A673 (cell line): ENCODE measurements around the gene CRACR2B. TPM values are rescaled to one million over a fixed set of nuclear protein-coding genes. Genes with fewer than 3 reads are reported as not detected.

Source experiments
- BruUV-seq: library from RNA; stranded (reverse); fragments of 400-500 nt; replicated peaks from 2 replicates; lab custom pipeline; 2021; lab: Mats Ljungman, UMichigan
- CTCF ChIA-PET: fragments of 300-600 bp; sonication (Branson Sonifier 250); formaldehyde crosslinking; loops from one replicate; lab custom pipeline; 2022; ENCODE audit warnings: antibody characterized with exemption; lab: Charles Lee
- POLR2A ChIA-PET: fragments of 300-600 bp; sonication (Branson Sonifier 250); formaldehyde crosslinking; loops from one replicate; lab custom pipeline; 2022; ENCODE audit warnings: antibody characterized with exemption; ENCODE audit not compliant: low non-redundant PET; lab: Charles Lee
- DNase-seq: peaks from one replicate; pipeline ENCODE4 v3.0.0-alpha.2; 2015; ENCODE audit warnings: low spot score
- H3K27ac ChIP-seq: fragments of 200-600 bp; sonication (generic); 2 replicates; pipeline ENCODE4 v1.5.1; 2016; ENCODE audit warnings: mixed run types, low read depth, mild to moderate bottlenecking, mixed read lengths, antibody characterized with exemption, low read length; ENCODE audit not compliant: poor library complexity, severe bottlenecking
- H3K27me3 ChIP-seq: fragments of 200-600 bp; sonication (generic); replicated peaks from 2 replicates; pipeline ENCODE4 v1.6.1; 2017; ENCODE audit warnings: mixed run types, low read depth, mild to moderate bottlenecking, mixed read lengths, antibody characterized with exemption, low read length; ENCODE audit not compliant: insufficient read depth, poor library complexity
- H3K36me3 ChIP-seq: fragments of 200-600 bp; sonication (generic); 2 replicates; pipeline ENCODE4 v1.6.1; 2016; ENCODE audit warnings: mixed run types, mild to moderate bottlenecking, mixed read lengths, antibody characterized with exemption, low read length; ENCODE audit not compliant: insufficient read depth, poor library complexity, severe bottlenecking
- H3K4me1 ChIP-seq: fragments of 200-600 bp; sonication (generic); 2 replicates; pipeline ENCODE4 v1.6.1; 2017; ENCODE audit warnings: mixed run types, mild to moderate bottlenecking, mixed read lengths, antibody characterized with exemption, low read length; ENCODE audit not compliant: insufficient read depth, poor library complexity, severe bottlenecking
- H3K4me3 ChIP-seq: fragments of 200-600 bp; sonication (generic); 2 replicates; pipeline ENCODE4 v1.5.1; 2016; ENCODE audit warnings: low read depth, mixed run types, mild to moderate bottlenecking, mixed read lengths, low read length; ENCODE audit not compliant: poor library complexity, severe bottlenecking
- H3K9me3 ChIP-seq: fragments of 200-600 bp; sonication (generic); 2 replicates; pipeline ENCODE4 v1.6.1; 2016; ENCODE audit warnings: mixed run types, low read depth, mild to moderate bottlenecking, mixed read lengths, antibody characterized with exemption, low read length; ENCODE audit not compliant: poor library complexity, severe bottlenecking
- EZH2 ChIP-seq: fragments of 200-600 bp; sonication (generic); IDR thresholded peaks from 2 replicates; pipeline ENCODE4 v1.6.1; 2017; ENCODE audit warnings: borderline replicate concordance, low read depth, mild to moderate bottlenecking, mixed read lengths, antibody characterized with exemption, low read length; ENCODE audit not compliant: poor library complexity, severe bottlenecking
- intact Hi-C: fragments of 100-400 bp; cut with micrococcal nuclease; formaldehyde crosslinking; loops from one replicate; pipeline ENCODE4 v1.10.0; 2022; ENCODE audit not compliant: unreplicated experiment
- total RNA-seq: library from RNA; stranded (reverse); gene quantifications from 2 replicates; pipeline ENCODE4 v1.2.3, GENCODE V29; 2021
- TF ChIP-seq, protein P1 (sequence below): fragments of 300-800, 200-600 bp; sonication (generic); conservative IDR thresholded peaks from 2 replicates; pipeline ENCODE4 v1.5.1; 2017; ENCODE audit warnings: low read depth, mild to moderate bottlenecking, antibody characterized with exemption, low read length, moderate library complexity, mixed read lengths

The CRACR2B gene
- total RNA-seq, 1 experiment from 2014 or later, result 1.1 TPM

- no peak overlapping the region for H3K27ac ChIP-seq
- peaks cover 15% of the 10 kb centered on the region for H3K4me1 ChIP-seq
- H3K9me3 ChIP-seq, result no peaks in the 10 kb centered on the region
- TF ChIP-seq, protein P1, sequence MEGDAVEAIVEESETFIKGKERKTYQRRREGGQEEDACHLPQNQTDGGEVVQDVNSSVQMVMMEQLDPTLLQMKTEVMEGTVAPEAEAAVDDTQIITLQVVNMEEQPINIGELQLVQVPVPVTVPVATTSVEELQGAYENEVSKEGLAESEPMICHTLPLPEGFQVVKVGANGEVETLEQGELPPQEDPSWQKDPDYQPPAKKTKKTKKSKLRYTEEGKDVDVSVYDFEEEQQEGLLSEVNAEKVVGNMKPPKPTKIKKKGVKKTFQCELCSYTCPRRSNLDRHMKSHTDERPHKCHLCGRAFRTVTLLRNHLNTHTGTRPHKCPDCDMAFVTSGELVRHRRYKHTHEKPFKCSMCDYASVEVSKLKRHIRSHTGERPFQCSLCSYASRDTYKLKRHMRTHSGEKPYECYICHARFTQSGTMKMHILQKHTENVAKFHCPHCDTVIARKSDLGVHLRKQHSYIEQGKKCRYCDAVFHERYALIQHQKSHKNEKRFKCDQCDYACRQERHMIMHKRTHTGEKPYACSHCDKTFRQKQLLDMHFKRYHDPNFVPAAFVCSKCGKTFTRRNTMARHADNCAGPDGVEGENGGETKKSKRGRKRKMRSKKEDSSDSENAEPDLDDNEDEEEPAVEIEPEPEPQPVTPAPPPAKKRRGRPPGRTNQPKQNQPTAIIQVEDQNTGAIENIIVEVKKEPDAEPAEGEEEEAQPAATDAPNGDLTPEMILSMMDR, result no peak
- no peak for TF ChIP-seq EZH2
- BruUV-seq, result no TSS peak
- no peak for DNase-seq
- no peaks in the 10 kb centered on the region for H3K36me3 ChIP-seq
- H3K27me3 ChIP-seq, result no peaks in the 10 kb centered on the region
- intact Hi-C loops, result loop anchor here (10.0 kb wide), 1 partner anchor 117 kb away; no protein-coding TSS in a partner anchor
- CTCF ChIA-PET, result no interaction called here
- peak overlapping the region; percentile 53 for H3K4me3 ChIP-seq
- POLR2A ChIA-PET, result interaction anchor here (0.7 kb wide), 1 partner anchor 190 kb away, joined by 13 read pairs; no protein-coding TSS in a partner anchor
Observed at GRCh38 chr11:858053-858761, 30.5 kb downstream of the CRACR2B start.

- BruUV-seq, result no TSS peak
- Histone ChIP-seq H3K9me3 (no peaks in the 10 kb centered on the region), H3K36me3 (no peaks in the 10 kb centered on the region), H3K4me3 (peak overlapping the region; percentile 53), H3K27ac (no peak overlapping the region), H3K27me3 (no peaks in the 10 kb centered on the region), H3K4me1 (peaks cover 15% of the 10 kb centered on the region)
- intact Hi-C loops, result loop anchor here (10.0 kb wide), 1 partner anchor 116 kb away; no protein-coding TSS in a partner anchor
- TF ChIP-seq EZH2, result no peak
- TF ChIP-seq, protein P1, result no peak
- DNase-seq, result no peak
- ChIA-PET POLR2A (interaction anchor here (0.7 kb wide), 1 partner anchor 190 kb away, joined by 13 read pairs; no protein-coding TSS in a partner anchor), CTCF (no interaction called here)
Observed at GRCh38 chr11:858762-859339, 31.1 kb downstream of the CRACR2B start.

- no peaks in the 10 kb centered on the region for H3K36me3 ChIP-seq
- H3K27me3 ChIP-seq, result no peaks in the 10 kb centered on the region
- intact Hi-C loops, result loop anchor here (10.0 kb wide), 1 partner anchor 115 kb away; no protein-coding TSS in a partner anchor
- ChIA-PET POLR2A (interaction anchor here (0.6 to 0.7 kb wide), 2 partner anchors 189 to 200 kb away, joined by 3 to 13 read pairs; no protein-coding TSS in a partner anchor), CTCF (no interaction called here)
- H3K9me3 ChIP-seq, result no peaks in the 10 kb centered on the region
- H3K27ac ChIP-seq, result peak overlapping the region; percentile 60
- peak; percentile 92 for DNase-seq
- H3K4me3 ChIP-seq, result peak overlapping the region; percentile 53
- no TSS peak for BruUV-seq
- TF ChIP-seq, protein P1, result no peak
- no peak for TF ChIP-seq EZH2
- peaks cover 15% of the 10 kb centered on the region for H3K4me1 ChIP-seq
Observed at GRCh38 chr11:859394-860131, 31.8 kb downstream of the CRACR2B start.
